H1 (cell line): ENCODE results near the gene MOSMO. TPM values are rescaled to one million over a fixed set of nuclear protein-coding genes. Genes with fewer than 3 reads are reported as not detected.

Source experiments
- CTCF ChIA-PET: fragments of 300-600 bp; sonication (Branson Sonifier 250); formaldehyde crosslinking; loops from one replicate; lab custom pipeline; 2021; ENCODE audit not compliant: partially characterized antibody; lab: Charles Lee
- POLR2A ChIA-PET: fragments of 300-600 bp; sonication (Branson Sonifier 250); formaldehyde crosslinking; loops from one replicate; lab custom pipeline; 2021; ENCODE audit warnings: inconsistent platforms; ENCODE audit not compliant: partially characterized antibody; lab: Charles Lee
- DNase-seq, 2 experiments: peaks; one replicate each; pipeline versions ENCODE4 v3.0.0 to v3.0.0-alpha.2; 2010 to 2022; ENCODE audit warnings: low spot score in 2 of 2, low read depth in 1 of 2, mixed read lengths in 1 of 2
- FAIRE-seq: peaks from 2 replicates; lab custom pipeline; 2011; peaks lifted over from hg19 to GRCh38; lab: Jason Lieb, UNC
- H2AFZ ChIP-seq: 2 replicates; pipeline ENCODE4 v1.8.1; 2012; ENCODE audit warnings: low read length, inconsistent platforms
- H2AK5ac ChIP-seq: 2 replicates; pipeline ENCODE4 v1.6.1; 2013; ENCODE audit warnings: low read depth, low read length
- H2BK120ac ChIP-seq: replicated peaks from 2 replicates; pipeline ENCODE3; 2013; ENCODE audit warnings: low read depth, low read length, inconsistent platforms
- H2BK12ac ChIP-seq: 2 replicates; pipeline ENCODE4 v1.6.1; 2013; ENCODE audit warnings: low read depth, low read length
- H2BK15ac ChIP-seq: 2 replicates; pipeline ENCODE4 v1.6.1; 2013; ENCODE audit warnings: low read length
- H2BK20ac ChIP-seq: 2 replicates; pipeline ENCODE4 v1.6.1; 2013; ENCODE audit warnings: low read length
- H2BK5ac ChIP-seq: 2 replicates; pipeline ENCODE4 v1.6.1; 2013; ENCODE audit warnings: low read depth, low read length
- H3K14ac ChIP-seq: 2 replicates; pipeline ENCODE4 v1.6.1; 2013; ENCODE audit warnings: inconsistent platforms; ENCODE audit not compliant: insufficient read length
- H3K18ac ChIP-seq: 2 replicates; pipeline ENCODE4 v1.6.1; 2013; ENCODE audit warnings: low read length; ENCODE audit errors: extremely low read depth
- H3K23ac ChIP-seq: 2 replicates; pipeline ENCODE4 v1.6.1; 2013; ENCODE audit warnings: inconsistent platforms; ENCODE audit not compliant: insufficient read length
- H3K23me2 ChIP-seq: 2 replicates; pipeline ENCODE4 v1.6.1; 2013; ENCODE audit warnings: low read depth, low read length
- H3K27ac ChIP-seq: 2 replicates; pipeline ENCODE4 v1.6.1; 2011; ENCODE audit warnings: low read depth, low read length, inconsistent platforms
- H3K27me3 ChIP-seq, 4 experiments: replicated peaks in 1 of 4; 1 replicate in 1 of 4; 2 replicates in 3 of 4; pipeline versions ENCODE4 v1.6.1 to v1.8.1; 2011 to 2013; ENCODE audit warnings: low read length in 3 of 4, mild to moderate bottlenecking in 3 of 4, inconsistent platforms in 2 of 4, mixed read lengths in 2 of 4, moderate library complexity in 1 of 4; ENCODE audit not compliant: control insufficient read depth in 3 of 4, insufficient read depth in 3 of 4; ENCODE audit errors: extremely low read depth in 1 of 4
- H3K36me3 ChIP-seq, 4 experiments: 2 replicates each; pipeline versions ENCODE4 v1.6.1 to v1.8.1; 2011 to 2013; ENCODE audit warnings: mild to moderate bottlenecking in 4 of 4, low read length in 3 of 4, moderate library complexity in 2 of 4, control low read depth in 1 of 4, inconsistent platforms in 1 of 4; ENCODE audit not compliant: insufficient read depth in 4 of 4, control insufficient read depth in 2 of 4
- H3K4ac ChIP-seq: replicated peaks from 2 replicates; pipeline ENCODE3; 2013; ENCODE audit warnings: low read length, low read depth, mixed read lengths, inconsistent platforms; ENCODE audit not compliant: insufficient read length
- H3K4me1 ChIP-seq, 4 experiments: replicated peaks in 1 of 4; 1 replicate in 1 of 4; 2 replicates in 3 of 4; pipeline versions ENCODE4 v1.6.1 to v1.8.1; 2011 to 2013; ENCODE audit warnings: low read length in 3 of 4, inconsistent platforms in 2 of 4, mixed read lengths in 1 of 4; ENCODE audit not compliant: insufficient read depth in 4 of 4, control insufficient read depth in 3 of 4
- H3K4me2 ChIP-seq, 2 experiments: 2 replicates each; pipeline versions ENCODE4 v1.6.1 to v1.8.1; 2011 to 2013; ENCODE audit warnings: low read depth in 2 of 2, low read length in 2 of 2, control low read depth in 1 of 2, inconsistent platforms in 1 of 2, mild to moderate bottlenecking in 1 of 2; ENCODE audit not compliant: insufficient read depth in 1 of 2
- H3K4me3 ChIP-seq, 4 experiments: fragments of 200-600, 300-600 bp in 1 of 4; sonication (generic), shearing (Covaris generic), sonication (Bioruptor Twin) in 1 of 4; 2 replicates each; pipeline versions ENCODE4 v1.5.1 to v1.8.1; 2011 to 2016; ENCODE audit warnings: low read length in 4 of 4, low read depth in 3 of 4, control low read depth in 2 of 4, inconsistent platforms in 2 of 4, mild to moderate bottlenecking in 2 of 4, mixed read lengths in 1 of 4, moderate library complexity in 1 of 4; ENCODE audit not compliant: insufficient read depth in 2 of 4; ENCODE audit errors: extremely low read depth in 1 of 4
- H3K56ac ChIP-seq: replicated peaks from 2 replicates; pipeline ENCODE3; 2013; ENCODE audit warnings: low read depth, mild to moderate bottlenecking, mixed read lengths, low read length, inconsistent platforms; ENCODE audit not compliant: insufficient read length
- H3K79me1 ChIP-seq: 2 replicates; pipeline ENCODE4 v1.6.1; 2013; ENCODE audit warnings: low read depth, low read length, control low read depth
- H3K79me2 ChIP-seq, 2 experiments: 2 replicates each; pipeline versions ENCODE4 v1.6.1 to v1.8.1; 2012 to 2013; ENCODE audit warnings: low read length in 2 of 2, mild to moderate bottlenecking in 2 of 2, inconsistent platforms in 1 of 2; ENCODE audit not compliant: insufficient read depth in 2 of 2, control insufficient read depth in 1 of 2
- H3K9ac ChIP-seq, 4 experiments: replicated peaks in 1 of 4; 1 replicate in 1 of 4; 2 replicates in 3 of 4; pipeline versions ENCODE4 v1.6.1 to v1.8.1; 2011 to 2013; ENCODE audit warnings: low read depth in 3 of 4, low read length in 3 of 4, control low read depth in 2 of 4, mild to moderate bottlenecking in 2 of 4, moderate library complexity in 2 of 4, inconsistent platforms in 1 of 4; ENCODE audit errors: extremely low read depth in 1 of 4
- H3K9me3 ChIP-seq, 2 experiments: 2 replicates each; pipeline versions ENCODE4 v1.6.1 to v1.8.1; 2012 to 2013; ENCODE audit warnings: mild to moderate bottlenecking in 2 of 2, moderate library complexity in 2 of 2, control low read depth in 1 of 2, inconsistent platforms in 1 of 2, low read depth in 1 of 2, low read length in 1 of 2, mixed read lengths in 1 of 2; ENCODE audit not compliant: insufficient read depth in 2 of 2
- H4K20me1 ChIP-seq, 2 experiments: replicated peaks in 1 of 2; 2 replicates each; pipeline versions ENCODE3 to v1.8.1; 2011 to 2013; ENCODE audit warnings: inconsistent platforms in 2 of 2, low read length in 2 of 2, mild to moderate bottlenecking in 1 of 2; ENCODE audit not compliant: insufficient read depth in 2 of 2, control insufficient read depth in 1 of 2
- H4K5ac ChIP-seq: 2 replicates; pipeline ENCODE4 v1.6.1; 2013; ENCODE audit warnings: low read length, low read depth, mixed read lengths, inconsistent platforms; ENCODE audit not compliant: insufficient read length
- H4K8ac ChIP-seq: 2 replicates; pipeline ENCODE4 v1.8.0; 2013; ENCODE audit warnings: mild to moderate bottlenecking, moderate library complexity, low read length, inconsistent platforms; ENCODE audit not compliant: insufficient read depth; ENCODE audit errors: extremely low read depth
- H4K91ac ChIP-seq: replicated peaks from 2 replicates; pipeline ENCODE3; 2013; ENCODE audit warnings: low read length, mixed read lengths, inconsistent platforms; ENCODE audit not compliant: insufficient read length
- TBP ChIP-seq: IDR thresholded peaks from 2 replicates; pipeline ENCODE4 v1.6.1; 2011; ENCODE audit warnings: low read depth, low read length, improper control_type of control experiment
- WGBS, 2 experiments: shearing (Covaris generic) in 1 of 2; methylation state at CpG; one replicate each; pipeline versions ENCODE4 v1.1.6 to v1.1.7; 2013 to 2015; ENCODE audit warnings: low lambda C conversion rate in 2 of 2, mixed read lengths in 2 of 2, inconsistent platforms in 1 of 2, low coverage in 1 of 2, missing lambda C conversion rate in 1 of 2; ENCODE audit not compliant: insufficient replicate concordance in 2 of 2, insufficient coverage in 1 of 2, insufficient read length in 1 of 2; ENCODE audit errors: extremely low coverage in 1 of 2, missing lambda C conversion rate in 1 of 2; 5-methylcytosine and 5-hydroxymethylcytosine counted together
- polyA plus RNA-seq, 7 experiments: library from polyadenylated mRNA; depleted of rRNA in 3 of 7; stranded (reverse) in 5 of 7; unstranded in 2 of 7; fragments of >200 nt in 5 of 7; fragments of 200-250 nt in 2 of 7; gene quantifications; 1 replicate in 5 of 7; 2 replicates in 1 of 7; 4 replicates in 1 of 7; pipeline versions ENCODE4 v1.2.1 to v1.2.3, GENCODE V29; 2011 to 2013; ENCODE audit warnings: missing spikeins in 2 of 7, mixed read lengths in 2 of 7
- total RNA-seq: library from RNA; stranded (reverse); fragmentation: NEBNext Ultra II Directional; extraction: Animal tissue kit (Norgen Biotek cat#: 25700); gene quantifications from 2 replicates; pipeline ENCODE4 v1.2.1, GENCODE V29; 2021
- TF ChIP-seq, protein P1 (sequence below): IDR thresholded peaks from 2 replicates; pipeline ENCODE4 v1.6.1; 2012; ENCODE audit warnings: low read length, inconsistent platforms

Gene MOSMO
- total and polyA plus RNA-seq, 2 of the 8 experiments (the other 6 are each of a cell fraction or from before 2014, with no cell fraction given), result 8.6 to 14.8 TPM

DNA sequence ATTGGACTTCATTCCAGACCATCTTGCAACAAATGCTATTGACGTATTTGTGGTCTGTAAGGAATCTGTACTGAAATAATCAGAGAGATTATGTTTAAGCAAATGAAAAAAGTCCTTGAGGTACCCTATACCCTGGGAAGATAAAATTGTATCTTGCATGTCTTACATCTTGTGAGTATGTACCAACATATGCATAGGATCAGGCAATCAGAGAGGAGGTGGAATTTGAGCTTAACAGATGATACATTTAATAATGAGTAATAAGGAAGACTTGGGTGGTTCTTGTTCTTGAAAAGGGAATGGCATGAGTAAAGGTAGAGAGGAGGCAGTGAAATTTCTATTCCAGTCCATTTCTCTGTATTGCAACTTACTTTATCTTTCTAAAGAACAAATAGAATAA is 10.6 kb downstream of the MOSMO start:
- Histone ChIP-seq H2BK120ac (no peak overlapping the region), H3K36me3 (no peaks in the 10 kb centered on the region), H4K91ac (no peak overlapping the region), H2BK12ac (no peak overlapping the region), H4K8ac (no peak overlapping the region), H3K27me3 (no peaks in the 10 kb centered on the region), H3K18ac (no peak overlapping the region), H3K23me2 (no peaks in the 10 kb centered on the region), H3K4me3 (no peak overlapping the region), H3K23ac (no peak overlapping the region), H2BK20ac (no peak overlapping the region), H3K79me2 (peaks cover 0 to 77% of the 10 kb centered on the region in 2 experiments; a peak in 3 of 4 replicates), H3K79me1 (peaks cover 2% of the 10 kb centered on the region; the same call in 1 of the 2 replicates), H3K27ac (no peak overlapping the region), H4K20me1 (peaks cover 0 to 5% of the 10 kb centered on the region in 2 experiments), H2BK5ac (no peak overlapping the region), H4K5ac (no peak overlapping the region), H2AFZ (no peak overlapping the region), H3K14ac (no peak overlapping the region), H3K4me1 (no peaks in the 10 kb centered on the region), H3K4me2 (no peak overlapping the region), H3K9ac (no peak overlapping the region), H2AK5ac (no peak overlapping the region), H3K4ac (no peak overlapping the region), H3K9me3 (no peaks in the 10 kb centered on the region), H3K56ac (no peak overlapping the region), H2BK15ac (no peak overlapping the region)
- 87% methylated on average over 1 of the region's 1 CpG; no CpG with 5 or more reads in 1 of the 2 experiments for WGBS, 2 experiments
- TF ChIP-seq, protein P1, sequence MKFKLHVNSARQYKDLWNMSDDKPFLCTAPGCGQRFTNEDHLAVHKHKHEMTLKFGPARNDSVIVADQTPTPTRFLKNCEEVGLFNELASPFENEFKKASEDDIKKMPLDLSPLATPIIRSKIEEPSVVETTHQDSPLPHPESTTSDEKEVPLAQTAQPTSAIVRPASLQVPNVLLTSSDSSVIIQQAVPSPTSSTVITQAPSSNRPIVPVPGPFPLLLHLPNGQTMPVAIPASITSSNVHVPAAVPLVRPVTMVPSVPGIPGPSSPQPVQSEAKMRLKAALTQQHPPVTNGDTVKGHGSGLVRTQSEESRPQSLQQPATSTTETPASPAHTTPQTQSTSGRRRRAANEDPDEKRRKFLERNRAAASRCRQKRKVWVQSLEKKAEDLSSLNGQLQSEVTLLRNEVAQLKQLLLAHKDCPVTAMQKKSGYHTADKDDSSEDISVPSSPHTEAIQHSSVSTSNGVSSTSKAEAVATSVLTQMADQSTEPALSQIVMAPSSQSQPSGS, result no peak
- TF ChIP-seq TBP, result no peak
- DNase-seq, result no peak
- CTCF ChIA-PET, result interaction anchor here (1.1 kb wide), 1 partner anchor 13 kb away, joined by 3 read pairs; no protein-coding TSS in a partner anchor
- POLR2A ChIA-PET, result interaction anchor here (0.9 to 1.0 kb wide), 2 partner anchors 9 to 23 kb away, joined by 3 to 4 read pairs; no protein-coding TSS in a partner anchor
- no peak for FAIRE-seq
